ENCODE measurements around the gene UNCX. TPM values are rescaled to one million over a fixed set of nuclear protein-coding genes. Genes with fewer than 3 reads are reported as not detected.

The UNCX gene
- total RNA-seq, 4 donors from 2014 or later, result not detected

GRCh38 chr7:1236132-1236661 is 3.5 kb downstream of the UNCX start:
- no peak overlapping the region for H3K27ac ChIP-seq (replicated peaks in 1 of 4)
- peaks cover 22 to 98% (median 87%) of the 10 kb centered on the region in 4 donors for H3K27me3 ChIP-seq
- H3K9me3 ChIP-seq, result no peaks in the 10 kb centered on the region
- peak overlapping the region in 1 of 4 donors; percentile 24 for H3K4me3 ChIP-seq
- H3K4me1 ChIP-seq, result peaks cover 5 to 71% (median 48%) of the 10 kb centered on the region in 4 donors
- no peak for DNase-seq (ENCODE audit: extremely low spot score)
- 10% methylated on average over 2 of the region's 87 CpGs for WGBS
- TF ChIP-seq EP300 (IDR thresholded peaks at IDR 0.05) (no peak), CTCF (IDR thresholded peaks at IDR 0.05) (no peak), POLR2A (IDR thresholded peaks at IDR 0.05; ENCODE audit: low read depth) (no peak), POLR2AphosphoS5 (IDR thresholded peaks at IDR 0.05) (no peak)
- intact Hi-C loops (cut with DNase I), result no loop called here
- no peaks in the 10 kb centered on the region for H3K36me3 ChIP-seq

- no peaks in the 10 kb centered on the region for H3K36me3 ChIP-seq
- peaks cover 9 to 71% (median 51%) of the 10 kb centered on the region in 4 donors for H3K4me1 ChIP-seq
- WGBS, result 3% methylated on average over 43 of the region's 83 CpGs
- no peak for DNase-seq (ENCODE audit: extremely low spot score)
- no peak overlapping the region for H3K27ac ChIP-seq (replicated peaks in 1 of 4)
- intact Hi-C loops (cut with DNase I), result no loop called here
- no peak for TF ChIP-seq CTCF (IDR thresholded peaks at IDR 0.05)
- no peaks in the 10 kb centered on the region for H3K9me3 ChIP-seq
- no peak overlapping the region for H3K4me3 ChIP-seq
- H3K27me3 ChIP-seq, result peaks cover 31 to 98% (median 87%) of the 10 kb centered on the region in 4 donors
These were observed 4.4 kb downstream of the UNCX start for GRCh38 chr7:1236831-1237701.

- WGBS, result 7% methylated on average over 23 of the region's 29 CpGs
- H3K9me3 ChIP-seq, result no peaks in the 10 kb centered on the region
- H3K27ac ChIP-seq (replicated peaks in 1 of 4), result no peak overlapping the region
- H3K4me1 ChIP-seq, result peaks cover 12 to 72% (median 51%) of the 10 kb centered on the region in 4 donors
- no peaks in the 10 kb centered on the region for H3K36me3 ChIP-seq
- peaks cover 33 to 98% (median 88%) of the 10 kb centered on the region in 4 donors for H3K27me3 ChIP-seq
- TF ChIP-seq POLR2AphosphoS5 (IDR thresholded peaks at IDR 0.05), result no peak
- TF ChIP-seq POLR2A (IDR thresholded peaks at IDR 0.05; ENCODE audit: low read depth), result no peak
- TF ChIP-seq CTCF (IDR thresholded peaks at IDR 0.05), result no peak
- TF ChIP-seq EP300 (IDR thresholded peaks at IDR 0.05), result no peak
- intact Hi-C loops (cut with DNase I), result no loop called here
- DNase-seq (ENCODE audit: extremely low spot score), result no peak
- no peak overlapping the region for H3K4me3 ChIP-seq
These were observed 5.1 kb downstream of the UNCX start for GRCh38 chr7:1237704-1238255.

- Histone ChIP-seq H3K9me3 (no peaks in the 10 kb centered on the region), H3K27me3 (peaks cover 35 to 98% (median 88%) of the 10 kb centered on the region in 4 donors), H3K36me3 (no peaks in the 10 kb centered on the region), H3K27ac (replicated peaks in 1 of 4) (no peak overlapping the region), H3K4me3 (no peak overlapping the region), H3K4me1 (peaks cover 12 to 69% (median 48%) of the 10 kb centered on the region in 4 donors)
- no peak for TF ChIP-seq POLR2A (IDR thresholded peaks at IDR 0.05; ENCODE audit: low read depth)
- no peak for TF ChIP-seq POLR2AphosphoS5 (IDR thresholded peaks at IDR 0.05)
- TF ChIP-seq CTCF (IDR thresholded peaks at IDR 0.05), result no peak
- no peak for TF ChIP-seq EP300 (IDR thresholded peaks at IDR 0.05)
- intact Hi-C loops (cut with DNase I), result no loop called here
- WGBS, result 12% methylated on average over 21 of the region's 21 CpGs
- DNase-seq (ENCODE audit: extremely low spot score), result no peak
These were observed 5.8 kb downstream of the UNCX start for GRCh38 chr7:1238450-1238882.
